ENCODE measurements around the gene ZNF665.

GRCh38 chr19:53140351-53140750 is 52.8 kb downstream of the ZNF665 start:
- TF ChIP-seq CTCF (IDR thresholded peaks at IDR 0.05) (no peak), EZH2 (IDR thresholded peaks at IDR 0.05) (no peak), EZH2phosphoT487 (IDR thresholded peaks at IDR 0.05) (no peak)

Measured in neural progenitor cell (in vitro differentiated cells).